KG1 (cell line): ENCODE data around the gene MROH2B.

Source experiments
- DNase-seq: peaks from one replicate; lab custom pipeline; 2025; lab: John Stamatoyannopoulos, UW

The MROH2B gene

GRCh38 chr5:40972434-40972833 is 98.7 kb downstream of the MROH2B start:
- no peak for DNase-seq

- no peak for DNase-seq
Measured at GRCh38 chr5:40962207-40962955, 108.8 kb downstream of the MROH2B start.

GRCh38 chr5:40960037-40960436 is 111.1 kb downstream of the MROH2B start:
- DNase-seq: no peak

GRCh38 chr5:40958811-40959210 is 112.3 kb downstream of the MROH2B start:
- DNase-seq: no peak

GRCh38 chr5:40957048-40957447 is 114.1 kb downstream of the MROH2B start:
- no peak for DNase-seq

- no peak for DNase-seq
Measured at GRCh38 chr5:40955313-40955712, 115.8 kb downstream of the MROH2B start.
